Osteoblast (primary cell): ENCODE measurements around the gene YIPF5. TPM values are rescaled to one million over a fixed set of nuclear protein-coding genes. Genes with fewer than 3 reads are reported as not detected.

Experiments used
- DNase-seq: peaks from one replicate; pipeline ENCODE4 v3.0.0; 2011; ENCODE audit warnings: low spot score, mixed read lengths; ENCODE audit not compliant: insufficient read length; ENCODE audit errors: missing footprints
- H2AFZ ChIP-seq: 2 replicates; pipeline ENCODE4 v1.6.0; 2011; ENCODE audit warnings: mild to moderate bottlenecking, low read length
- H3K27ac ChIP-seq: 2 replicates; pipeline ENCODE4 v1.5.1; 2011; ENCODE audit warnings: mild to moderate bottlenecking, low read depth, low read length, moderate library complexity
- H3K27me3 ChIP-seq: 2 replicates; pipeline ENCODE4 v1.6.0; 2012; ENCODE audit warnings: mild to moderate bottlenecking, control low read depth, inconsistent platforms, low read length, moderate library complexity; ENCODE audit not compliant: insufficient read depth
- H3K36me3 ChIP-seq: 2 replicates; pipeline ENCODE4 v1.5.1; 2011; ENCODE audit warnings: mild to moderate bottlenecking, low read length, control low read depth, moderate library complexity; ENCODE audit not compliant: insufficient read depth
- H3K4me1 ChIP-seq: 2 replicates; pipeline ENCODE4 v1.5.1; 2011; ENCODE audit warnings: mild to moderate bottlenecking, low read length, control low read depth, moderate library complexity; ENCODE audit not compliant: insufficient read depth
- H3K4me2 ChIP-seq: 2 replicates; pipeline ENCODE4 v1.6.0; 2011; ENCODE audit warnings: mild to moderate bottlenecking, low read length; ENCODE audit not compliant: insufficient read depth
- H3K4me3 ChIP-seq: fragments of 200-600 bp; sonication (generic); 3 replicates; pipeline ENCODE4 v1.5.1; 2012; ENCODE audit warnings: mild to moderate bottlenecking, low read length, inconsistent platforms; ENCODE audit not compliant: insufficient read depth
- H3K79me2 ChIP-seq: 2 replicates; pipeline ENCODE4 v1.6.0; 2012; ENCODE audit warnings: mild to moderate bottlenecking, low read length, control low read depth, inconsistent platforms; ENCODE audit not compliant: insufficient read depth
- H3K9me3 ChIP-seq: 2 replicates; pipeline ENCODE4 v1.5.1; 2011; ENCODE audit warnings: low read depth, low read length, control low read depth
- H4K20me1 ChIP-seq: 2 replicates; pipeline ENCODE4 v1.6.0; 2012; ENCODE audit warnings: mild to moderate bottlenecking, low read length, control low read depth; ENCODE audit not compliant: insufficient read depth
- total RNA-seq: library from RNA; depleted of rRNA; stranded (reverse); fragments of >200 nt; gene quantifications from 2 replicates; pipeline ENCODE4 v1.2.3, GENCODE V29; 2012
- TF ChIP-seq, protein P1 (sequence below): IDR thresholded peaks from 2 replicates; pipeline ENCODE4 v1.5.1; 2011; ENCODE audit warnings: mild to moderate bottlenecking, low read depth, low read length, moderate library complexity; ENCODE audit errors: extremely low read depth

YIPF5 gene
- total RNA-seq, 1 donor, result 99.5 TPM

DNA sequence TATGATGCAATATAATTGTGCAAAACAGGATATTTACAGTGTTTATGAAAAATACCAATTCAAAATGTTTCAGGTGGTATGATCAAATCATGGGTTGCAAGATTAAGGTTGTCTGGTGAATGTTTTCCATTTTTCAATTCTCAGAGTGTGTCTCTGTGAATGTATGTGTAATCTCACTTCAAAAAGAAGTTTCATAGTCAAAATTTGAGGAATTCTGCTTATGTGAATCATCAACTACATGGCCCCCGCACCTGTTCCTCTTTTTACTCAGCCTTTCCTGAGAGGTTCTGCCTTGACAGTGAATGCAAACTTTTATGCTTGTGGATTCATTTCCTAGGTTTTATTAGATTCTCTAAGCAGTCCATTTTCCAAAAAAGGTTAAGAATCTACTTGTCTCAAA is 32.3 kb upstream of the YIPF5 start:
- no peak for DNase-seq
- Histone ChIP-seq H3K4me2 (no peak overlapping the region), H3K27ac (no peak overlapping the region), H3K9me3 (no peaks in the 10 kb centered on the region), H3K27me3 (no peaks in the 10 kb centered on the region), H4K20me1 (no peaks in the 10 kb centered on the region), H3K4me3 (no peak overlapping the region), H3K4me1 (peaks cover 33% of the 10 kb centered on the region), H2AFZ (no peak overlapping the region), H3K79me2 (no peaks in the 10 kb centered on the region), H3K36me3 (no peaks in the 10 kb centered on the region)
- TF ChIP-seq, protein P1, sequence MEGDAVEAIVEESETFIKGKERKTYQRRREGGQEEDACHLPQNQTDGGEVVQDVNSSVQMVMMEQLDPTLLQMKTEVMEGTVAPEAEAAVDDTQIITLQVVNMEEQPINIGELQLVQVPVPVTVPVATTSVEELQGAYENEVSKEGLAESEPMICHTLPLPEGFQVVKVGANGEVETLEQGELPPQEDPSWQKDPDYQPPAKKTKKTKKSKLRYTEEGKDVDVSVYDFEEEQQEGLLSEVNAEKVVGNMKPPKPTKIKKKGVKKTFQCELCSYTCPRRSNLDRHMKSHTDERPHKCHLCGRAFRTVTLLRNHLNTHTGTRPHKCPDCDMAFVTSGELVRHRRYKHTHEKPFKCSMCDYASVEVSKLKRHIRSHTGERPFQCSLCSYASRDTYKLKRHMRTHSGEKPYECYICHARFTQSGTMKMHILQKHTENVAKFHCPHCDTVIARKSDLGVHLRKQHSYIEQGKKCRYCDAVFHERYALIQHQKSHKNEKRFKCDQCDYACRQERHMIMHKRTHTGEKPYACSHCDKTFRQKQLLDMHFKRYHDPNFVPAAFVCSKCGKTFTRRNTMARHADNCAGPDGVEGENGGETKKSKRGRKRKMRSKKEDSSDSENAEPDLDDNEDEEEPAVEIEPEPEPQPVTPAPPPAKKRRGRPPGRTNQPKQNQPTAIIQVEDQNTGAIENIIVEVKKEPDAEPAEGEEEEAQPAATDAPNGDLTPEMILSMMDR, result no peak

DNA sequence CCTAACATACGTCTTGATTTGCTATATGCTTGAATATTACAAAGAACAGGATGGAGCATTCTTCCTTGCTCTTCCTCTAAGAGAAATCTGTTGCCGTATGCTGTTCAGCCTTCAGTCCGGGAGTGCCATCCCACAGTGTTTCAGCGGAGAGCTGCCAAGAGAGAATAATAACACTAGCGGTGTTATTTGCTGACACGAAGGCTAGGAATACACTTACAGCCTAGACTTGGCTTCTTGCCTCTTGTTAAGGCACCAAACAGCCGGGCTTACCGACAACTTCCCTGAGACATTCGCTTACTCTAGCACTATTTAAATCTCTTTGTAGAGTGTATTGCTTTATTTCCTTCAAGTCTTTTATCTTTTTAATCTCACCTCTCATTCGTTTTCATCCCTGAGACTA is 31.6 kb upstream of the YIPF5 start:
- no peaks in the 10 kb centered on the region for H3K79me2 ChIP-seq
- peaks cover 33% of the 10 kb centered on the region for H3K4me1 ChIP-seq
- H3K27me3 ChIP-seq, result no peaks in the 10 kb centered on the region
- no peak overlapping the region for H3K4me3 ChIP-seq
- no peaks in the 10 kb centered on the region for H3K36me3 ChIP-seq
- no peak overlapping the region for H2AFZ ChIP-seq
- H3K9me3 ChIP-seq, result no peaks in the 10 kb centered on the region
- H4K20me1 ChIP-seq, result no peaks in the 10 kb centered on the region
- peak overlapping the region; percentile 50 for H3K4me2 ChIP-seq
- TF ChIP-seq, protein P1, result no peak
- no peak overlapping the region for H3K27ac ChIP-seq
- no peak for DNase-seq

DNA sequence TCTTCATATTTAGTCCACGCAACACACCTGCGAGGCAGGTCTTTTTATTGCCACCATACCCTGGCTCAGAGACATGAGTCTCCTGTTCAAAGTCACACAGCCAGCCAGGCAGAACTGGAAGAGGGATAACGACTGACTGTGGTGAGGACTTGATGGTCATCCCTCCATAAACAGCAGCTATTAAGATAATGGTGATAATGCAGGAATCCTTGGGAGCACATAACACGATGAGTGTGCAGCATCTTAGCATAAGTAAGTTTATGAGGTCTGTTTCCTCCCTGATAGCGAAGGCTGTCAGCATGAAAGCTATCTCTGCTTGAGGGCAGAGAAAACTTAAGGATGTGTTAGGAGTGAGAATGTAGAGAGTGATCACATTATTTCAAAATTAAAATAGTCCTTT is 31.1 kb upstream of the YIPF5 start:
- Histone ChIP-seq H3K27ac (no peak overlapping the region), H2AFZ (no peak overlapping the region), H3K36me3 (no peaks in the 10 kb centered on the region), H3K4me1 (peaks cover 33% of the 10 kb centered on the region), H3K27me3 (no peaks in the 10 kb centered on the region), H3K79me2 (no peaks in the 10 kb centered on the region), H3K9me3 (no peaks in the 10 kb centered on the region), H3K4me3 (no peak overlapping the region), H4K20me1 (no peaks in the 10 kb centered on the region), H3K4me2 (peak overlapping the region; percentile 50)
- TF ChIP-seq, protein P1, result no peak
- no peak for DNase-seq

DNA sequence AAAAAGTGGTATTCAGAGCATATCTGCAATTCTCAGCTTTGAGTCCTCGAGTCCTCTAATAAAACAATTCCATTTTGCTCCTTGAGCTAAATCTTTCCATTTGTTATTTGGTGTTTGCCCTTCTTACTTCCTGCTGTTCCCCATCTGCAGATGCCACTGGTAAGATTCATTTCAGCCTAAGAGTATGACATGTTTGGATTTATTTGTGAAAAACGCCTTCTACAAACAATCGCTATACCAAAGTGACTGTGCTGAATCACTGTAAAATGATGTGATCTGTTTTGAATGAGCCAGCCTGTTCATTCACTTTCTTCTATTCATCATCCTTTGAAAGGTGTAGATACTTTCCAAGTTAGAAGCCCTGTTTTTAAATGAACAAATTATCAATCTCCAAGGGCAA is 27.9 kb upstream of the YIPF5 start:
- Histone ChIP-seq H3K27me3 (no peaks in the 10 kb centered on the region), H3K4me3 (peak overlapping the region; percentile 8), H3K4me2 (peak overlapping the region; percentile 57), H3K27ac (peak overlapping the region; percentile 3), H3K4me1 (peaks cover 17% of the 10 kb centered on the region), H3K79me2 (no peaks in the 10 kb centered on the region), H4K20me1 (no peaks in the 10 kb centered on the region), H3K9me3 (no peaks in the 10 kb centered on the region), H2AFZ (peak overlapping the region; percentile 72), H3K36me3 (no peaks in the 10 kb centered on the region)
- TF ChIP-seq, protein P1, result no peak
- no peak for DNase-seq
